Stimulated activated CD4-positive, alpha-beta T cell treated with anti-CD3 and anti-CD28 coated beads, Interleukin-1b, Interleukin-23, amount 100 ng/mL, for 24 hours (primary cell): ENCODE data around the gene MVB12A.

Experiments used
- DNase-seq, 4 experiments: peaks; one replicate each; pipeline ENCODE4 v3.0.0-alpha.2; 2020; ENCODE audit warnings: low read depth in 4 of 4, low spot score in 1 of 4

The MVB12A gene

DNA sequence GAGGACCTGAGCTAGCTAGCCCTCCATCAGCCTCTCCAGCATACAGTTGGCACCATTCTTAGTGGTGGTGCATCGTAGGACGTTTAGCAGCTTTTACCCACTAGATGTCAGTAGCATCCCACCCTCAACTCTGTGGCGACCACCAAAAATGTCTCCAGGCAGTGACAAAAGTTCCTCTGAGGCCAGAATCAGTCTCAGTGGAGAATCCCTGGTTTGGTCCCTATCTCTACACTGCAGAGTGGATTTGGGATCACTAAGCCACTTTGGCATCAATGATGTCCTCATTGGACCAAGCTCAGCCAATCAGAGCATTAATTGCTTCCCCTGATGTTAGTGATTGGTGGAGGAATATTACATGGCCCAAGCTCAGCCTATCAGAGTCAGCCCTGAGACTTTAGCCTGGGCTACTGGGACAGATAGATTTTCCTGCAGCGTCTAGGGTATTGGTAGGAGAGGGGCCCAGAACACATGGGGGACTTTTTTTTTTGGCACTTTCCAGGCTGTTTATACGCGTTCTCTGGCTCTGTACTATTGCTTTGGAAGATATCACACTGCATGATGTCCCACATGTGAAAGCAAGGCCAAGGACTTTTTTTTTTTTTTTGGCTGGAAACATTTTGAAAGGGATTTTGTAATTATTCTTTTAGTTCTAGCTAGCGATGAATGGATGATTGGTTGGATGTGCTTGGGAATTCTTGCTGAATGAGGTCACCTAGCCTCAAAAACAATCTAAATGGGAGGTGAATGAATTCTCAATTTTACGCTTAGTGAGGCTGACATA, 21.6 kb downstream of the MVB12A start:
- DNase-seq, result no peak

DNA sequence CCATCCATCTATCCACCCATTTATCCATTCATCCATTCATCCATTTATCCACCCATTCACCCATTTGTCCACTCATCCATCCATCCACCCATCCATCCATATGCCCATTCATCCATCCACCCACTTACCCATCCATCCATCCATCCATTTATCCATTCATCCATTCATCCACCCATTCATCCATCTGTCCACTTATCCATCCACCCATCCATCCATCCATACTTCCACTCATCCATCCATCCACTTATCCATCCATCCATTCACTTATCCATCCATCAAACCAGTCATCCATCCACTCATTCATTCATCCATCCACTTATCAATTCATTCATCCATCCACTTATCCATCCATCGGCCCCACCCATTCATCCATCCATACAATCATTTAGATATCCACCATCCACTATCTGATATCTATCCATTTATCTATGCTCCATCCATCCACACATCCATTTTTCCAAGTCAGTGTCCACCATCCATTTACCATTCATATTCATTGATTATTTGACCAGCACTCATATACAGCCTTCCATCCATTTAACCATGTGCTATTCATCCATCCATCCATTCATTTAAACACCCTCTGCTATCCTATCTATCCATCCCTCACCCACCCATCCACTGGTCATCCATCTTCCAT, 25.8 kb downstream of the MVB12A start:
- DNase-seq, result no peak

DNA sequence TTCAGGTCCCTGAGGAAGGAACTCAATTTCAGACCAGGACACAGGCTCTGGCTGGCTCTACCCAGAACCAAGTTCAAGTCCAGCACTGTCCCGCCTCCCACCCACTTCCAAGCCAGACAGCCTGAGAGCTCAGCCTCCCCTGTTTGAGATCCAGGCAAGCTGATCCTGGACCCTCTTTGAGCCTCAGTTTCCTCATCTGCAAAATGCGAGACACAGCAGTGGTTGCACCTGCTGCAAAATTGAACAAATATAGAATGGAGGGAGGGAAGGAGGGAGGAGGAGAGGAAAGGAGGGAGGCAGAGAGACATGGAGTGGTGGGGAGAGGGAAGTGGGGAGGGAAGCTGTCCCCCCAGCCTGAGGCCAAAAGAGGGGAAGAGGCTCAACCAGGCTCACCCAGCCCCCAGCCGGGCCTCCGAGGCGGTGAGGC, 27.9 kb downstream of the MVB12A start:
- DNase-seq, result no peak

DNA sequence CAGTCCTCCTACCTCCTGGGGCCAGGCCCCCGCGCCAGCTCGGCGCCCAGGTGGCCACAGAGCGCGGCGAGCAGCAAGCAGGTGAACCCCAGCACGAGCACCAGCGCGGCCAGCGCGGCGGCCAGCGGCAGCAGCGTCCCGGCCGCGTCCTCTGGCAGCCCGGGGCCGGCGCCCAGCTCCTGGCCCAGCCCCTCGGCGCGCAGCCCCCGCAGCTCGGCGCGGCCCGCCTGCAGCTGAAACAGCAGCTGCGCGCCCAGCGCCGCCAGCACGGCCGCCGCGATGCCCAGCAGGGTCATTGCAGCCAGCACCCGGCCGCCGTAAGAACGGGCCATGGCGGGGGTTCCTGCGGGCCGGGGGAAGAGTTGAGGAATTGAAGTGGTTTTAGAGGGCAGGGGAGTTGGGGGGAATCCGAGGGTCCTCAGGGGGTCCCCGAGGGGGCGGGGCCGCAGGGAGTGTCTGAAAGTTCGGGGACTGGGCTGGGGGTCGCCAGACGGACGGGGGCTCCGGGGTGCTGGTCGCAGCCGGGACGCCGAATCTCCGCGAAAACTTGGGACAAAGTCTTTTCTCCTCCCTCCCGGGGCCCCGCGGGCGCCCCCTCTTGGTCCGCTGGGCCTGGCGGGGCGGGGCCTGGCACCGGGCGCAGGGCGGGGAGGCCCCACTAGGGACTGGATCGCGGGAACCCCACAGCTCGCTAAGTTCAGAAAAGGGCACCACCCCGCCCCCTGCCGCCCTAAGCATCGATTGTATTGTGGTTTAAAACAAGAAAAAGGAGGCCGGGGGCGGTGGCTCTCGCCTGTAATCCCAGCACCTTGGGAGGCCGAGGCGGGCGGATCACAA, 28.5 kb downstream of the MVB12A start, which contains the start of gene TMEM221:
TSS of gene TMEM221 (minus strand) at position 538 of the 837 bp plus-strand sequence. CDS start at position 332, 206 bp downstream.
- DNase-seq, result peak in 2 of 4 experiments; percentile 16 to 50

DNA sequence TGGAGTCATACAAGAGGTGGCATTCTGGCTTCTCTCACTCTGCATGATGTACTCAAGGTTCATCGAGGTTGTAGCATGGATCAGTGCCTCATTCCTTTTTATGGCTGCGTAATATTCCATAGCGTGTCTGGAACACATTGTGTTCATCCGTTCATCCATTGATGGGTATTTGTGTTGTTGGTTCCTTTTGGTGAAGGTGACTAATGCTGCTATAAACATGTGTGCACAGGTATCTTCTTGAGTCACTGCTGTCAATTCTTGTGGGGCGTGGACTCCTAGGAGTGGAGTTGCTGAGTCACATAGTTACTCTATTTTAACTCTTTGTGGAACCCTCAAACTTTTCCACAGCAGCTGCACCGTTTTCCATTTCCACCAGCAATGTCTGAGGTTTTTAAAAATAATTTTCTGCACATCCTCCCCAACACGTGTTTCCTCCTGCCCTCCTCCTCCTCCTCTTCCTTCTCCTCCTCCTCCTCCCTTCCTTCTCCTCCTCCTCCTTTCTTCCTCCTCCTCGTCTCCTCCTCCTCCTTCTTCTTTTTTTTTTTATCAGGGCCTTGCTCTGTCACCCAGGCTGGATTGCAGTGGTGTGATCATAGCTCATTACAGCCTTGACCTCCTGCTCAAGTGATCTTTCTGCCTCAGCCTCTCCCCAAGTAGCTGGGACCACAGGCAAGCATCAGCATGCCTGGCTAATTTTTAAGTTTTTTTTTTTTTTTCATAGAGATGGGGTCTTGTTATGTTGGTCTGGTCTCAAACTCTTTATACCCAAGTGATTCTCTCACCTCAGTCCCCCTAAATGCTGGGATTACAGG, 30.6 kb downstream of the MVB12A start:
- DNase-seq, result peak in 2 of 4 experiments; percentile 28 to 56

DNA sequence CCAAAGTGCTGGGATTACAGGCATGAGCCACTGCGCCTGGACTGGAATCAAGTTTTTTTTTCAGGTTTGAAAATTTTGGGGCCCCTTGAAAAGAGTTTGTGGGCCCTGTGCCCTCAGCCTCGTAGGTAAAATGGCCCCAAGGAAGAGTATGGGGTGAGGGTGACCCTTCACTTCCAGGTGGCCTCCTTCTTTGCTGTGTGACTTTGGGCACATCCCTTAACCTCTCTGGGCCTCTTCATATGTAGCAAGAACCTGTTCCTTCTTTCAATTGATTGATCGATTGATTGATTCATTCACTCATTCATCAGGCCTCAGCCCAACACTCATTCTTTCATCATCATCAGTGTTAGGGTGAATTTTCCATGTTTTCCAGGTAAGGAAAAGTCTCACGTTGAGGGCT, 32.0 kb downstream of the MVB12A start:
- DNase-seq, result no peak

DNA sequence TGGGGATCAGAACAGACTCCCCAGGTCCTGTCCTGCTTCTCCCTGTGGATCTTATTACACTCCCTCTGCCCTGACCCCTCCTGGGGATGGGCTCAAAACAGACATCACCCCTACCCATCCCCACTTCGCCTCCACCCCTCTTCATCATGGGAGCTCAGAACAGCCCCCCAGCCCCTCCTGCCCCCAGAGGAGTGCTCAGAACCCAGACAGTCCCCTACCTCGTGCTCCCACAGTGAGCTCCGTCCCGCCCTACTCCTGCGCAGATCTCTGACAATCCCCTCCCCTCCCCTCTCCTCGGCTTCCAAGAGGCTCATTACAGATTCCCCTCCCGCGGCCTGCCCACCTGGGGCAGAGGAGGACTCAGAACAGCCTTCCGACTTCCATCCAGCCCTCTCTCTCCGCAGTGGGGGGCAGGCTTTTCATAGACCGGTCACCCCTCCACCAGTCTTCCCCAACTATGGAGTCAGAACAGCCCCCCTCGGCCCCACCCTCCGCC, 34.8 kb downstream of the MVB12A start:
- DNase-seq, result no peak

DNA sequence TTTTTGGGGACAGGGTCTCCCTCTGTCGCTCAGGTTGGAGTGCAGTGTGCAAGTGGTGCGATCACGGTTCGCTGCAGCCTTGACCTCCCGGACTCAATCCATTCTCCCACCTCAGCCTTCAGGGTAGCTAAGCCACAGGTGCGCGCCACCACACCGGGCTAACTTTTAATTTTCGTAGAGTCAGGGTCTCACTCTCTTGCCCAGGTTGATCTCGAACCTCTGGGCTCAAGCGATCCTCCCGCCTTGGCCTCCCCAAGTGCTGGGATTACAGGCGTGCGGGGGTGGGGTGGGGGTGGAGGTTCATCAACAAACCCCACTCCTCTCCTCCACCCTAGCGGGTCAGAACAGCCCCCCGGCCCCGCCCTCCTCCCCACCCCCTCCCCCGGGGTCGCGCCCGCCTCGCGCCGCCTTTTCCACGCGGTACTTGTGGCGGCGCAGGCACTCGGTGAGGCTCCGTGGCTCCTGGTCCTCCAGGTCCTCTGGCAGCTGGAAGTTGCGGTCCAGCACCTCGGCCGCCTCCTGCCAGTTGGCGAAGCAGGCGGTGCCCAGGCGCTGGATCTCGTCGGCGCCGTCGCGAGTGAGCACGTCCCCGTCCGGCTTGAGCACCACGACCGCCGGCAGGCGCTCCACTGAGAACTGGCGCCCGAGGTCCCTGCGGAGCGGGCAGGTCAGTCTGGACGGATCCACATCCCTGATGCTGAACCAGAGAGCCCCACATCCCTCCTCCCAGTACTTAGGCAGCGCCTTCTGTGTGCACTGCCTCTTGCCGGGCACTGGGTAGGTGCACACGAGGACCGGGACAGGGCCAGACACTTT, 35.7 kb downstream of the MVB12A start:
- no peak for DNase-seq

DNA sequence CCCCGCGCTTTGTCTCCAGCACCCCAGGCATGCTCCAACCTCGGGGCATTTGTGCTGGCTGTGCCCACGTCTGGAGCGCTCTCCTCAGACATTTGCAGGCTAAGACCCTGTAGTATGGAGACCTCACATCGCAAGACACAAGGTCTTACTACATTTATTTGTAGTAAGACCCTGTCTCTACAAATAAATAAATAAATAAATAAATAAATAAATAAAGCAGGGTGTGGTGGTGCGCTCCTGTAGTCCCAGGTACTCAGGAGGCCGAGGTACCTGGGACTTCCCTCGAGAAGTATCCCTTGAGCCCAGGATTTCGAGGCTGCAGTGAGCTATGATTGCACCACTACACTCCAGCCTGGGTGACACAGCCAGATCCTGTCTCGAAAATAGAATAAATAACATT, 36.3 kb downstream of the MVB12A start:
- DNase-seq, result no peak

DNA sequence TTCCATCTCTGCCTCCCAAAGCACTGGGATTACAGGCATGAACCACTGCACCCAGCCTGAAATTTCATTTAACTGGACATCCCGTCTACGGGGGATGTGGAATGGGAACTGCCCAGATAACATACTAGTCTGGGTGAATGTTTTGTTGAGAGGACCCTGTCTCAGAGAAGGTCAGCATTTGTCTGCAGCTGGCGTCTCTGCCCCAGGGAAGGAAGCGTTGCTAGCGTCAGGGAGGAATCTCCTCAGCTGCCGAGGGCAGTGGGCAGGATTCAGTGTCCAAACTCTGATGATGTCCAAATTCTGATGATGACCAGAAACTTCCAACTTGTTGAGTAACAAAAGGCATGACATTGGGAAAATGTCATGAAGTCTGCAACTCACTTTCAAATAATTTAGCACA, 37.8 kb downstream of the MVB12A start:
- no peak for DNase-seq

DNA sequence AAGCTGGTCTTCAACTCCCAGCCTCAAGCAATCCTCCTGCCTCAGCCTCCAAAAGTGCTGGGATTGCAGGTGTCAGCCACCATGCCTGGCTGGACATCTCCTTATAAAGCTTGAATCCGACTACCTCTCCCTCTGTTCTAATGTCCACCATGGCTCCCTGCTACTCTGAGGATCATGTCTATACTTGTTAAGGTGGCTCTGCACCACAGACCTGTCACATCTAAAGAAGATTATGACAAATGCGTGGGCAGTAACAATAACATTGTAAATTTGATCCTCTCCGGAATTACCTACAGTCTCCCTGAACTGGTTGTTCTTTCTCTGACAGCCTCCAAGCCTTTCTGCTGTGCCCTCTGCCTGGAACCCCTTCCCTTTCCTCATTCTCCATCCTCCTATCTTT, 39.1 kb downstream of the MVB12A start:
- DNase-seq, result no peak

DNA sequence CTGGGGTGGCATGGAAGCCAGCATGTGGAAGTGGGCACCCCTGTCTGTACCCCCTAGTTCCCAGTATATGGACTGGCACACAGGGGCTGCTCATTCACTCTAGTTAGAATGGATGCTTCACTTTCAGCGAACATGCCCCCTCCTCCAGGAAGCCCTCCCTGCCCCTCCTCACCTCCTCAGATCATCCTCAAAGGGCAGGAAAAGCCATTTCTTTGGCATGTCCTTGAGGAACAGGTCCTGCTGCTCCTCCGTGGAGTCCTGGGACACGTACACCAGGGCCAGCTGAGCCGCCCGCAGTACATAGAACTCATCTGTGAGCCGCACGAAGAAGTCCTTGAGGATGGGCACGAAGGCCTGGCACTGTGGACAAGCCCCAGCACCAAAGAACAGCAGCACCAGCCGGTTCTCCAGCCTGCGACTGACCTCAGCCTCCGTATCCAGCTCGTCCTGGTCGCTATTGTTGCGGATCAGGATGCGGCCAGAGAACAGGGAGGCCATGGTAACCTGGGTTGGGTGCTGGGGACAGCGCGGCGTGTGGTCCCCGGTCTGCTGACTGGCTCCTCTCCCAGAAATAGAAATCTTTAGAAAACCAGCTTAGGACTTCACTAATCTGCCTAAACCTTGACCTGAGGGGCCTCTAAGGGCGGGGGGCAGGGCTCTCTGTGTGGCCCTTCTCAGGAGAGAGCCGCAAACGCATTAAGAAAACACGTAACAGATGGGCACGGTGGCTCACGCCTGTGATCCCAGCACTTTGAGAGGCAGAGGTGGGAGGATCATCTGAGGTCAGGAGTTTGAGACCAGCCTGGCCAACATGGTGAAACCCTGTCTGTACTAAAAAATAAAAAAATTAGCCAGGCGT, 40.8 kb downstream of the MVB12A start, which contains the start of gene NXNL1:
TSS of gene NXNL1 (minus strand) at position 555 of the 859 bp plus-strand sequence. CDS start at position 498, 57 bp downstream.
- DNase-seq, result no peak

DNA sequence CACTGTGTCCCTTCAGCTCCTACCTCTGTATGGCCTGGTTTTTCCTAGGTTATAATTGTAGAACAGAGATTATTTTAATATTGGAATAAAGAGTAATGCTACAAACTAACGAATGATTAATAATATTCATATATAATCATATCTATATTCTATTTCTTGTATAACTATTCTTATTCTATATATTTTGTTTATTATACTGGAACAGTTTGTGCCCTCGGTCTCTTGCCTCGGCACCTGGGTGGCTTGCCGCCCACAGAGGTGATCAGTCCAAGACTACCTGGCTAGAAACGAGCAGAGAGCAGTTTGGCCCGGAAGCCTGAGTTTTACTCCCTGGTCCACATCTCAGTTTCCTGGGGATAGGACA, 46.6 kb downstream of the MVB12A start:
- no peak for DNase-seq

DNA sequence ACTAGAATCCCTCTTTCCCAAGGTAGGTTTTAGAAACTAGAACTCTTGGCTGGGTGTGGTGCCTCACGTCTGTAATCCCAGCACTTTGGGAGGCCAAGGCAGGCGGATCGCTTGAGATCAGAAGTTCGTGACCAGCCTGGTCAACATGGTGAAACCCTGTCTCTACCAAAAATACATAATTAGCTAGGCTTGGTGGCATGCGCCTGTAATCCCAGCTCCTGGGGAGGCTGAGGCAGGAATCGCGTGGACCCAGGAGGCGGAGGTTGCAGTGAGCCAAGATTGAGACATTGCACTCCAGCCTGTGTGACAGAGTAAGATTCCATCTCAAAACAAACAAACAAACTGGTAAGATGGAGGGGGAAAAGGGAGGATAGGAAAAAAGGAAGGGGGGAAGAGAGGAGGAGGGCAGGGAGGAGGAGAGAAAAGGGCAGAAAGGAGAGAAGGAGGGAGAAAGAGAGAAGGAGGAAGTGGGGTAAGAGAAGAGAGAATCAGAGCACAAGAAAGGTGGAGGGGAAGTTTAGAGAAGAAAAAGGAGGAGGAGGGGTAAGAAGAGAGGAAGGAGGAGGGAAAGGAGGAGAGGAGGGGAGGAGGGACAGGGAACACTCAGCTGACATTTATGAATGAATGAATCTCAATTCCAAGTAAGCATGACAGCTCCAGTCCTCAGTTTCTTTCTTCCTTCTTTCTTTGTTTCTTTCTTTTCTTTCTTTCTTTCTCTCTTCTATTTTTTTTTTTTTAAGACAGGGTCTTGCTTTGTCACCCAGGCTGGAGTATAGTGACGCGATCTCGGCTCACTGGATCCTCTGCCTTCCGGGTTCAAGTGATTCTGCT, 47.8 kb downstream of the MVB12A start:
- DNase-seq, result no peak

DNA sequence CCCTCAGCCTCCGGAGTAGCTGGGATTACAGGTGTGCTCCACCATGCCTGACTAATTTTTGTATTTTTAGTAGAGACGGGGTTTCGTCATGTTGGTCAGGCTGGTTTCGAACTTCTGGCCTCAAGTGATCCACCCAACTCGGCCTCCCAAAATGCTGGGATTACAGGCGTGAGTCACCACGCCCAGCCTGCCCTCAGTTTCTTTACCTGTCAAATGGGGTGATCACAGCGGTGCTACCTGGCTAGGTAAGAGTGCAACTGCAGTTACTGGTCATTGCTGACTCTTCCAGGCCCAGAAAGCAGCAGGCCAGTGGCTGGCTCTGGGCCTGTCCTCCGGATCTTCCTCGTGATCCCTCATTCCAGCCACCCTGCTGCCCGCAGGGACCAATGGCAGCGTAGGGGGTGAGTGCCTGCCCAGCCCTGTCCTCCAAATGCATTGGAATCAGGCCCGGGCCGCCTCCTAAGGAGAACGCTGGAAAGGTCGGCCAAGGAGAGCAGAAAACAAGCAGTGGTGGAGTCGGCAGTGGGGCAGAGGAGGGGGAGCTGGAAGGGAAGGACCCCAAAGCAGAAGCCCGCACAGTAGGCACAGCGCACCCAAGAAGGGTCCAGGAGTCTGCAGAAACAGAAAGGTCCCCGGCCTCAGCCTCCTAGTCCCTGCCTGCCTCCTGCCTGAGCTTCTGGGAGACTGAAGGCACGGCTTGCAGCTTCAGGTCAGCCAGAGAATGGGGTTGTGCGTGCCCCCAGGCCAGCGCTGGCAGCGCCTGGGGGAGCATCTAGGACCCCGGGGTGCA, 48.6 kb downstream of the MVB12A start:
- no peak for DNase-seq

DNA sequence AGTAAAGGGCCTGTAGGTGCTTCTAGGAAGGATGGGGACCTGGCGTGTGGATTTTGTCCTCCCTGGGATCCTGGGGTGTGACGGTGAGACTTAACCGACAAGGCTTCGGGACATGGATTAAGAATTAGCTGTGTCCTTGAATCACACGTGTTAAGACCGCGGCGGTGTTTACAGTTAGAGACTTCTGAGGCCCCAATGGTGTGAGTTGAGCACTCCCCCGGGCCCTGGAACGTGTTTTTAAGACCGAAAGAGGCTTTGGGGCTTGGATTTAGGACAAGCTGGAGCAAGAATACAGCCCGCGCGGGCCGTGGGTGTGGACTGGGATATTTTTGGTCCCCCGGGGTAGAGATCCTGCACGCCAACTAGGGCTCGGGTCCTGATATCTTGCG, 49.2 kb downstream of the MVB12A start:
- no peak for DNase-seq

DNA sequence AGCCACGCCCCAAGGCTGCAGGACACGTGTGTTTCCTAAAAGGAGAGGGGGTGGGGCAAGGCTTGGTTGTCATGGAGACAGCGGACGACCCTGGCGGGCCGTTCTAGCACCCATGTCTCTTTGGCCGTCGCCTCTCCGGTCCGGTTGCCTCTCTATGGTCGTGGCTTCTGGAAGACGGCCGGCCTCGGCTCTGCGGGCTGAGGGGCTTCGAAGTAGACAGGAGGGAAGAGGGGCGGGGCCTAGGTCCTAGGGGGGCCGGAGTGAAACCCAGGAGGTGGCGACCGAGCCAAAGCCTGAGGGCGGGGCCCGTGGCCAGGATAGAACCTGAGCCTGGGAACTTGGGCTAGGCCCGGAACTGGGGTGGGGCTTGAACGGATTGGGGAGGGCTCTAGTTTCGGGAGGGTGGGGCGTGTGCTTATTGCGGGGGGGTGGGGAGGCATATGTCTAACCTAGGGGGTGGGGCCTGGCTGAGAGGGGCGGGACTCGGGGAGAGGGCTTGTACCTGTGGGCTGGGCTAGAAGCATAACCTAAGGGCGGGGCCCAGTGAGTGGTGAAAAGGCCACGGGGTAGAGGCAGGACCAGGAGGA, 49.7 kb downstream of the MVB12A start:
- DNase-seq, result peak; percentile 66 to 89 (median 74)
